ENCODE measurements around the gene ARHGAP44. TPM values are rescaled to one million over a fixed set of nuclear protein-coding genes. Genes with fewer than 3 reads are reported as not detected.

The ARHGAP44 gene
- total and polyA plus RNA-seq, 2 of the 8 experiments (the other 6 are each of a cell fraction or from before 2014, with no cell fraction given): 6.2 to 22.2 TPM

- no peak overlapping the region for H3K9ac ChIP-seq (replicated peaks in 1 of 4; ENCODE audit: extremely low read depth in 1 of 4, low read depth in 3 of 4, low read length in 3 of 4)
- ChIA-PET CTCF (ENCODE audit: partially characterized antibody) (interaction anchor here (1.3 to 1.4 kb wide), 2 partner anchors 10 to 39 kb away, joined by 4 read pairs; no protein-coding TSS in a partner anchor), POLR2A (ENCODE audit: partially characterized antibody) (no interaction called here)
- H3K4me2 ChIP-seq (ENCODE audit: insufficient read depth in 1 of 2, low read depth in 2 of 2, low read length in 2 of 2): no peak overlapping the region
- DNase-seq (ENCODE audit: low read depth in 1 of 2, low spot score in 2 of 2) (no peak), FAIRE-seq (no peak)
- H2BK20ac ChIP-seq (ENCODE audit: low read length): no peak overlapping the region
- H4K91ac ChIP-seq (replicated peaks; ENCODE audit: insufficient read length, low read length): no peak overlapping the region
- no peaks in the 10 kb centered on the region; a peak in 2 of 7 replicates for H3K4me1 ChIP-seq (replicated peaks in 1 of 4; ENCODE audit: control insufficient read depth in 3 of 4, insufficient read depth in 4 of 4, low read length in 3 of 4)
- no peak overlapping the region for H2BK15ac ChIP-seq (ENCODE audit: low read length)
- no peak overlapping the region for H3K18ac ChIP-seq (ENCODE audit: extremely low read depth, low read length)
- peaks cover 2% of the 10 kb centered on the region; the same call in 1 of the 2 replicates for H3K23me2 ChIP-seq (ENCODE audit: low read depth, low read length)
- no peak overlapping the region for H3K4ac ChIP-seq (replicated peaks; ENCODE audit: insufficient read length, low read depth, low read length)
- 87% methylated on average over 7 of the region's 7 CpGs; no CpG with 5 or more reads in 1 of the 2 experiments for whole genome bisulfite sequencing, 2 experiments (ENCODE audit: extremely low coverage in 1 of 2, insufficient coverage in 1 of 2, insufficient read length in 1 of 2, insufficient replicate concordance in 2 of 2, low coverage in 1 of 2, low lambda C conversion rate in 2 of 2, missing lambda C conversion rate in 1 of 2)
- H3K79me1 ChIP-seq (ENCODE audit: low read depth, low read length): no peaks in the 10 kb centered on the region
- no peak overlapping the region for H2BK5ac ChIP-seq (ENCODE audit: low read depth, low read length)
- H4K8ac ChIP-seq (ENCODE audit: extremely low read depth, insufficient read depth, low read length): no peak overlapping the region; the same call in 1 of the 2 replicates
- no peak overlapping the region for H2BK12ac ChIP-seq (ENCODE audit: low read depth, low read length)
- H3K36me3 ChIP-seq (ENCODE audit: control insufficient read depth in 2 of 4, insufficient read depth in 4 of 4, low read length in 3 of 4): peaks cover 0 to 6% (median 3%) of the 10 kb centered on the region in 4 experiments; a peak in 4 of 8 replicates
- H2BK120ac ChIP-seq (replicated peaks; ENCODE audit: low read depth, low read length): no peak overlapping the region
- no peaks in the 10 kb centered on the region for H3K79me2 ChIP-seq (ENCODE audit: control insufficient read depth in 1 of 2, insufficient read depth in 2 of 2, low read length in 2 of 2)
- no peaks in the 10 kb centered on the region for H3K27me3 ChIP-seq (replicated peaks in 1 of 4; ENCODE audit: control insufficient read depth in 3 of 4, extremely low read depth in 1 of 4, insufficient read depth in 3 of 4, low read length in 3 of 4)
- no peaks in the 10 kb centered on the region for H4K20me1 ChIP-seq (replicated peaks in 1 of 2; ENCODE audit: control insufficient read depth in 1 of 2, insufficient read depth in 2 of 2, low read length in 2 of 2)
- no peak overlapping the region for H2AFZ ChIP-seq (ENCODE audit: low read length)
- H3K23ac ChIP-seq (ENCODE audit: insufficient read length): no peak overlapping the region
- no peak overlapping the region for H3K14ac ChIP-seq (ENCODE audit: insufficient read length)
- H3K27ac ChIP-seq (ENCODE audit: low read depth, low read length): no peak overlapping the region
- H2AK5ac ChIP-seq (ENCODE audit: low read depth, low read length): no peak overlapping the region
- no peak overlapping the region for H4K5ac ChIP-seq (ENCODE audit: insufficient read length, low read depth, low read length)
- no peaks in the 10 kb centered on the region for H3K9me3 ChIP-seq (ENCODE audit: insufficient read depth in 2 of 2, low read depth in 1 of 2, low read length in 1 of 2)
- H3K56ac ChIP-seq (replicated peaks; ENCODE audit: insufficient read length, low read depth, low read length): no peak overlapping the region
- no peak overlapping the region for H3K4me3 ChIP-seq (ENCODE audit: extremely low read depth in 1 of 4, insufficient read depth in 2 of 4, low read depth in 3 of 4, low read length in 4 of 4)
- TF ChIP-seq CEBPB (IDR thresholded peaks at IDR 0.05; ENCODE audit: low read depth, low read length) (no peak), E2F6 (IDR thresholded peaks at IDR 0.05) (no peak), RXRA (IDR thresholded peaks at IDR 0.05; ENCODE audit: insufficient read depth, low read depth, low read length) (no peak), MAFK (IDR thresholded peaks at IDR 0.05; ENCODE audit: low read depth, low read length) (no peak), EGR1 (IDR thresholded peaks at IDR 0.05; ENCODE audit: borderline replicate concordance, low read depth, low read length) (no peak), POLR2A (IDR thresholded peaks at IDR 0.05; ENCODE audit: control extremely low read depth in 1 of 2, low read depth in 2 of 2, low read length in 2 of 2) (no peak), POU5F1 (IDR thresholded peaks at IDR 0.05; ENCODE audit: low read depth, low read length) (no peak), SP4 (IDR thresholded peaks at IDR 0.05; ENCODE audit: low read length) (no peak), SAP30 (IDR thresholded peaks at IDR 0.05; ENCODE audit: insufficient read depth, insufficient replicate concordance, low read length) (no peak), ATF2 (IDR thresholded peaks at IDR 0.05; ENCODE audit: low read length) (no peak)
These were observed 174.2 kb downstream of the ARHGAP44 start for GRCh38 chr17:12963505-12963904.

Measured in H1 (cell line).